Body of pancreas (tissue), 4 donors: ENCODE measurements around the gene NES.

Source experiments
- CTCF ChIP-seq, 7 experiments: fragments of 450-650 bp in 4 of 7; fragments of 200-600 bp in 3 of 7; sonication (generic) in 3 of 7; IDR thresholded peaks; one replicate each; pipeline ENCODE4 v1.5.1; 2016 to 2019; ENCODE audit warnings: antibody characterized with exemption in 7 of 7
- POLR2A ChIP-seq, 3 donors: fragments of 450-650 bp; IDR thresholded peaks; one replicate each; pipeline ENCODE4 v1.6.1; 2016; ENCODE audit warnings: antibody characterized with exemption in 3 of 3, mild to moderate bottlenecking in 2 of 3

GRCh38 chr1:156714830-156715229 is 37.6 kb upstream of the NES start:
- TF ChIP-seq CTCF (IDR thresholded peaks at IDR 0.05) (no peak), POLR2A (IDR thresholded peaks at IDR 0.05) (no peak)
